Esophagus muscularis mucosa (tissue), 4 donors: ENCODE measurements around the gene CAVIN4. TPM values are rescaled to one million over a fixed set of nuclear protein-coding genes. Genes with fewer than 3 reads are reported as not detected.

ENCODE experiments used
- DNase-seq: peaks from one replicate; pipeline ENCODE4 v3.0.0-alpha.2; 2017; ENCODE audit errors: extremely low spot score
- H3K27ac ChIP-seq, 4 donors: fragments of 200-600 bp; sonication (generic); replicated peaks in 1 of 4; 1 replicate in 3 of 4; 2 replicates in 1 of 4; pipeline ENCODE4 v1.5.1; 2016 to 2019; ENCODE audit warnings: mild to moderate bottlenecking in 1 of 4
- H3K27me3 ChIP-seq, 4 donors: fragments of 200-600 bp; sonication (generic); one replicate each; pipeline versions ENCODE4 v1.5.1 to v1.6.0; 2016 to 2019
- H3K36me3 ChIP-seq, 4 donors: fragments of 200-600 bp; sonication (generic); one replicate each; pipeline ENCODE4 v1.5.1; 2016 to 2019
- H3K4me1 ChIP-seq, 4 donors: fragments of 200-600 bp; sonication (generic); one replicate each; pipeline ENCODE4 v1.5.1; 2016 to 2019
- H3K4me3 ChIP-seq, 4 donors: fragments of 200-600 bp; sonication (generic); 1 replicate in 2 of 4; 2 replicates in 2 of 4; pipeline ENCODE4 v1.5.1; 2016 to 2019; ENCODE audit warnings: mild to moderate bottlenecking in 4 of 4, moderate library complexity in 1 of 4
- H3K9me3 ChIP-seq, 4 donors: fragments of 200-600 bp; sonication (generic); 1 replicate in 3 of 4; 2 replicates in 1 of 4; pipeline ENCODE4 v1.5.1; 2016 to 2019
- EP300 ChIP-seq: sonication (generic); formaldehyde crosslinking; IDR thresholded peaks from one replicate; pipeline ENCODE4 v1.6.1; 2017; ENCODE audit warnings: antibody characterized with exemption
- POLR2A ChIP-seq: fragments of 450-650 bp; IDR thresholded peaks from one replicate; pipeline ENCODE4 v1.6.1; 2017; ENCODE audit warnings: antibody characterized with exemption, moderate library complexity, mild to moderate bottlenecking, low read depth
- POLR2AphosphoS5 ChIP-seq, 2 donors: sonication (generic); formaldehyde crosslinking; IDR thresholded peaks; one replicate each; pipeline ENCODE4 v1.6.1; 2017; ENCODE audit warnings: antibody characterized with exemption in 2 of 2
- WGBS: methylation state at CpG from one replicate; pipeline ENCODE4 v1.1.5; 2018; 5-methylcytosine and 5-hydroxymethylcytosine counted together
- intact Hi-C: fragments of 100-400 bp; cut with DNase I; formaldehyde crosslinking; loops from one replicate; pipeline ENCODE4 v1.15.1; 2023
- total RNA-seq, 4 donors: library from RNA; depleted of rRNA; stranded (reverse); fragments of >200 nt; gene quantifications; one replicate each; pipeline versions ENCODE4 v1.1.0 to v1.2.1, GENCODE V29; 2016
- TF ChIP-seq, protein P1 (sequence below), 3 experiments: fragments of 200-600 bp in 2 of 3; fragments of 450-650 bp in 1 of 3; sonication (generic) in 2 of 3; IDR thresholded peaks; one replicate each; pipeline ENCODE4 v1.5.1; 2017 to 2019; ENCODE audit warnings: antibody characterized with exemption in 3 of 3, mild to moderate bottlenecking in 2 of 3, moderate library complexity in 1 of 3

CAVIN4 gene
- total RNA-seq, 4 donors from 2014 or later, result 0.33 to 1.5 (median 0.95) TPM

DNA sequence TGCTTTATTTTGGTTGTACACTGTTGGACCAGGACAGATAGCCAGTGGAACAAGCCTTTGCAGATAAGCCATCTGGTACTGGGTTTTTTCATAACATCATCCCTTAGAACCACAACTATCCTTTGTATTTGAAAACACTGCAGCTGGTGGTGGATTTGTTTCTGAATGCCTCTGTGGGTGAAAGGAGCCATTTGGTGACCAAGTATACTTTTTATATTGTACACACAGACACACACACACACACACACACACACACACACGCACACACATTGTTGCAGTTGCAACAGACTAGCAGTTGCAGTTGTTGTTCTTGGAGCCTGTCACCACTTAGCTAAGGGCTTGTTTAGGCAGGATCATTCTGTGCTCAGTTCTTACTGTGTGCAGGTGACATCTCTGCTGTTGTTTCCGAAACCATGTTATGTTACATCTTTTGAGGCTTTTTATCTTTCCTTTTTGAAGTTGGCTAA lies 22.9 kb upstream of the CAVIN4 start:
- no peak for DNase-seq
- Histone ChIP-seq H3K9me3 (no peaks in the 10 kb centered on the region), H3K36me3 (peaks cover 0 to 5% (median 0%) of the 10 kb centered on the region in 4 donors), H3K27me3 (no peaks in the 10 kb centered on the region), H3K4me3 (no peak overlapping the region), H3K27ac (no peak overlapping the region), H3K4me1 (no peaks in the 10 kb centered on the region)
- TF ChIP-seq POLR2AphosphoS5 (IDR thresholded peaks at IDR 0.05) (no peak), POLR2A (no peak), EP300 (no peak)
- TF ChIP-seq, protein P1, sequence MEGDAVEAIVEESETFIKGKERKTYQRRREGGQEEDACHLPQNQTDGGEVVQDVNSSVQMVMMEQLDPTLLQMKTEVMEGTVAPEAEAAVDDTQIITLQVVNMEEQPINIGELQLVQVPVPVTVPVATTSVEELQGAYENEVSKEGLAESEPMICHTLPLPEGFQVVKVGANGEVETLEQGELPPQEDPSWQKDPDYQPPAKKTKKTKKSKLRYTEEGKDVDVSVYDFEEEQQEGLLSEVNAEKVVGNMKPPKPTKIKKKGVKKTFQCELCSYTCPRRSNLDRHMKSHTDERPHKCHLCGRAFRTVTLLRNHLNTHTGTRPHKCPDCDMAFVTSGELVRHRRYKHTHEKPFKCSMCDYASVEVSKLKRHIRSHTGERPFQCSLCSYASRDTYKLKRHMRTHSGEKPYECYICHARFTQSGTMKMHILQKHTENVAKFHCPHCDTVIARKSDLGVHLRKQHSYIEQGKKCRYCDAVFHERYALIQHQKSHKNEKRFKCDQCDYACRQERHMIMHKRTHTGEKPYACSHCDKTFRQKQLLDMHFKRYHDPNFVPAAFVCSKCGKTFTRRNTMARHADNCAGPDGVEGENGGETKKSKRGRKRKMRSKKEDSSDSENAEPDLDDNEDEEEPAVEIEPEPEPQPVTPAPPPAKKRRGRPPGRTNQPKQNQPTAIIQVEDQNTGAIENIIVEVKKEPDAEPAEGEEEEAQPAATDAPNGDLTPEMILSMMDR (IDR thresholded peaks at IDR 0.05), result no peak
- WGBS, result 48% methylated on average over 2 of the region's 2 CpGs
- intact Hi-C loops, result no loop called here

DNA sequence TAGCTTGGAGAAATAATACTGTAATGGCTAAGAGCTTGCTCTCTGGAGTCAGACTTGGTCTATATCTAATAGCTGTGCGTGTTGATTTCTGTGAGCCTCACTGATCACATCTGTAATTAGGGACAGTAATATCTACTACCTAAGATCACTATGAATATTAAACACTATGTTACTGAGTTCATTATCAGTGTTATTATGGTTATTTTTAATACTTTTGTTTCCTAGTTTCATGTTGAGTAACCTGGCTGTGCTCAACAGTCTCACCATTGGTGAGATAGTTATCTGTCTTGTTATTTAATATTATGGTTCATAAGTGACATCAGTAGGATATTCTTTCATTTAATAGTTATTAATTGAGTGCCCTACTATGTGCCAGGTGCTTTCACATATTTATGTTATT lies 22.4 kb upstream of the CAVIN4 start:
- Histone ChIP-seq H3K27me3 (no peaks in the 10 kb centered on the region), H3K4me1 (no peaks in the 10 kb centered on the region), H3K9me3 (no peaks in the 10 kb centered on the region), H3K4me3 (no peak overlapping the region), H3K27ac (no peak overlapping the region), H3K36me3 (peaks cover 0 to 4% (median 0%) of the 10 kb centered on the region in 4 donors)
- 100% methylated on average over 1 of the region's 1 CpG for WGBS
- intact Hi-C loops, result no loop called here
- TF ChIP-seq POLR2A (no peak), POLR2AphosphoS5 (IDR thresholded peaks at IDR 0.05) (no peak), EP300 (no peak)
- TF ChIP-seq, protein P1 (IDR thresholded peaks at IDR 0.05), result no peak
- DNase-seq, result no peak

DNA sequence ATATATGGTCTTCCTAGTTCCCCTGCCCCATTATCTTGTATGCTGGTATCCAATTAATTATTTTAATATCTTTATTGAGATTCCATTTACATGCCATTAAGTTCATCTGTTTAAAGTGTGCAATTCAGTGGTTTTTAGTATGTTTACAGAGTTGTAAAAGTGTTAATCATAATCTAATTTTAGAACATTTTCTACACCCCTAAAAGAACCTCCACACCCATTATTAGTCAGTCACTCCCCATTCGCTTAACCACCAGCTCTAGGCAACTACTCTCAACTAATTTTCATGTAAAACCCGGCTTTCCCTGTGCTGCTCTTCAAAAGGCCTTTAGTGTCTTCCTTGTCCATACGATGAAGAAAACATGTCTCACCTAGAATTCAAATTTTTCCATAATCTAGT lies 20.8 kb upstream of the CAVIN4 start:
- Histone ChIP-seq H3K4me1 (no peaks in the 10 kb centered on the region), H3K4me3 (no peak overlapping the region), H3K9me3 (no peaks in the 10 kb centered on the region), H3K36me3 (no peaks in the 10 kb centered on the region), H3K27ac (no peak overlapping the region), H3K27me3 (no peaks in the 10 kb centered on the region)
- DNase-seq, result no peak
- WGBS, result 95% methylated on average over 3 of the region's 3 CpGs
- TF ChIP-seq, protein P1 (IDR thresholded peaks at IDR 0.05), result no peak
- TF ChIP-seq EP300 (no peak), POLR2A (no peak), POLR2AphosphoS5 (IDR thresholded peaks at IDR 0.05) (no peak)
- intact Hi-C loops, result no loop called here

DNA sequence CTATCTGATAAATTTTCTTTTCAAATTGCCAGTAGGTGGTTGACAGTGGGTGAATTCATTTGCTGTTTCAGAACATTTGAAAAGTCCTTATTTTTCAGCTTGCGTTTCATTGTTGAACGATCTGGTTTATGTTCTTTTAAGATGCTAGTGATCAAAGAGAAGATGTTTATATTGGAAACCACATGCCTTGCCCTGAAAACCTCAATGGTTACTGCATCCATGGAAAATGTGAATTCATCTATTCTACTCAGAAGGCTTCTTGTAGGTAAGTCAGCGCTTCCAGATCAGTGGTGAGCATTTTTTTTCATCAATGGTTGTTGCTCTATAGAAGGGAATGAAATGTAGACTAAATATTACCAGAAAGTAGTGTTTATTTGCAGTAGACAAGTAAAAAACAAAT lies 16.6 kb upstream of the CAVIN4 start:
- Histone ChIP-seq H3K27ac (no peak overlapping the region), H3K4me3 (no peak overlapping the region), H3K27me3 (no peaks in the 10 kb centered on the region), H3K4me1 (no peaks in the 10 kb centered on the region), H3K9me3 (no peaks in the 10 kb centered on the region), H3K36me3 (no peaks in the 10 kb centered on the region)
- TF ChIP-seq POLR2A (no peak), EP300 (no peak), POLR2AphosphoS5 (IDR thresholded peaks at IDR 0.05) (no peak)
- TF ChIP-seq, protein P1 (IDR thresholded peaks at IDR 0.05), result no peak
- DNase-seq, result no peak
- intact Hi-C loops, result no loop called here
- WGBS, result 85% methylated on average over 3 of the region's 3 CpGs

DNA sequence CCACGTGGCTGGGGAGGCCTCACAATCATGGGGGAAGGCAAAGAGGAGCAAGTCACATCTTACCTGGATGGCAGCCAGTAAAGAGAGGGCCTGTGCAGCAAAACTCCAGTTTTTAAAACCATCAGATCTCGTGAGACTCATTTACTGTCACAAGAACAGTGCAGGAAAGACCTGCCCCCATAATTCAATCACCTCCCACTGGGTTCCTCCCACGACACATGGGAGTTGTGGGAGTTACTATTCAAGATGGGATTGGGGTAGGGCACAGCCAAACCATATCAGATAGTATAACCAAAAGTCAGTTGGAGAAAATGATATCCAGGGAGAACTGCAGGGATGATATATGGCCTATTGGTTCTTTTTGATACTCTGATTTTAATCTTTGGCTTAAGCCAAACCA lies 10.0 kb upstream of the CAVIN4 start:
- H3K4me3 ChIP-seq, result no peak overlapping the region
- TF ChIP-seq POLR2AphosphoS5 (IDR thresholded peaks at IDR 0.05), result no peak
- no peaks in the 10 kb centered on the region for H3K27me3 ChIP-seq
- no peak for DNase-seq
- no peak overlapping the region for H3K27ac ChIP-seq
- H3K4me1 ChIP-seq, result no peaks in the 10 kb centered on the region
- intact Hi-C loops, result no loop called here
- H3K9me3 ChIP-seq, result no peaks in the 10 kb centered on the region
- WGBS, result 86% methylated on average over 3 of the region's 3 CpGs
- H3K36me3 ChIP-seq, result peaks cover 0 to 6% (median 0%) of the 10 kb centered on the region in 4 donors
